Heart left ventricle (tissue), 13 donors: ENCODE data around the gene USH1C.

Source experiments
- POLR2A ChIP-seq, 2 donors: fragments of 450-650 bp; IDR thresholded peaks; one replicate each; pipeline ENCODE4 v1.6.1; 2017; ENCODE audit warnings: antibody characterized with exemption in 2 of 2, mild to moderate bottlenecking in 2 of 2, moderate library complexity in 2 of 2
- TF ChIP-seq, protein P1 (sequence below), 12 donors: fragments of 200-600 bp; sonication (generic) in 4 of 12; IDR thresholded peaks; one replicate each; pipeline versions ENCODE4 v1.5.0 to v1.8.0; 2018 to 2022; ENCODE audit warnings: antibody characterized with exemption in 12 of 12, mild to moderate bottlenecking in 5 of 12
- donor health status: ischemic (EF 13 %, LVEDD 7.1; RV severe dilation, severe dysfunction).
- donor health status: DM: no; HTN: yes; CAD: no.
- donor health status: DM: no; HTN: no; CAD: no.
- donor health status: ischemic (EF 25% LVEDD 6.9; RV normal size, moderate dysfunction).
- donor health status: ischemic (EF 25% LVEDD 5.7; RV mildly dilated, moderate dysfunction).
- donor health status: ischemic (EF 35%, LVEDD 5.7; RV mildly dilated, moderate dysfunction).
- donor health status: nonischemic (EF 11% LVEDD 7.7; RV severe dilation, severe dysfunction).
- donor health status: DM: yes; HTN: yes; CAD: no.
- donor health status: PGD.
- donor health status: ischemic (EF 29% LVEDD 5.4; RV normal size, mild dysfunction).
- donor health status: nonischemic (EF 23%, LVEDD 6.1; RV moderate dilation, normal function).

DNA sequence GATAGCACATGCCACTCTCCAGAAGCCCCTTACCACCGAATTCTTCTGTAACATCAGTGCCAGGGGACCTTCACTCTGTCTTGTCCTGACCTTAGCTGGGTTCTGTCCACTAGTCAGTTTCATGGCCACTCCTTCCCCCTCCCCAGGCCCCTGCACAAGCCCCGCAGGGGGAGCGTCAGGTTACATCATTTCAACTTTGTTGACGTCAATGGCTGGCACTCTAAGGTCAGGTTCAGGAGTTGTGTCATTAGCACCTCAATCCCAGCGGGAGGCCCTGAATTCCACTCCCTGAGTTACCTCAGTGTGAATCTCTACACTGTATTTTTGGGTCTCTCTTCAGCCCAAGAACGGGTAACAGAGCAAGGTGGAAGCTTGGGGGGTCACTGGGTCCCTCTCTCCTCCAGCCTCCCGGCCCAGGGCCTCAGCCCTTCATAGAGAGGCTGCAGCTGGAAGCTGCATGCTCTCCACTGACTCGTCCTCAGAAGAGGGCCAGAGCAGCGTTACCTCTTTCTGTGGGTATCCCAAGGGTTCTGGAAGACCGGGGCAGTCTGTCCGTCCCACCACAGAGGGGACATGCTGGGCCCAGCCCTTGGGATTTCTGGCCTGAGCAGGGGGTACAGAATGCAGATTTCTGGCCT, 10.3 kb downstream of the USH1C start:
- TF ChIP-seq, protein P1, sequence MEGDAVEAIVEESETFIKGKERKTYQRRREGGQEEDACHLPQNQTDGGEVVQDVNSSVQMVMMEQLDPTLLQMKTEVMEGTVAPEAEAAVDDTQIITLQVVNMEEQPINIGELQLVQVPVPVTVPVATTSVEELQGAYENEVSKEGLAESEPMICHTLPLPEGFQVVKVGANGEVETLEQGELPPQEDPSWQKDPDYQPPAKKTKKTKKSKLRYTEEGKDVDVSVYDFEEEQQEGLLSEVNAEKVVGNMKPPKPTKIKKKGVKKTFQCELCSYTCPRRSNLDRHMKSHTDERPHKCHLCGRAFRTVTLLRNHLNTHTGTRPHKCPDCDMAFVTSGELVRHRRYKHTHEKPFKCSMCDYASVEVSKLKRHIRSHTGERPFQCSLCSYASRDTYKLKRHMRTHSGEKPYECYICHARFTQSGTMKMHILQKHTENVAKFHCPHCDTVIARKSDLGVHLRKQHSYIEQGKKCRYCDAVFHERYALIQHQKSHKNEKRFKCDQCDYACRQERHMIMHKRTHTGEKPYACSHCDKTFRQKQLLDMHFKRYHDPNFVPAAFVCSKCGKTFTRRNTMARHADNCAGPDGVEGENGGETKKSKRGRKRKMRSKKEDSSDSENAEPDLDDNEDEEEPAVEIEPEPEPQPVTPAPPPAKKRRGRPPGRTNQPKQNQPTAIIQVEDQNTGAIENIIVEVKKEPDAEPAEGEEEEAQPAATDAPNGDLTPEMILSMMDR (IDR thresholded peaks at IDR 0.05): no peak
- no peak for TF ChIP-seq POLR2A (IDR thresholded peaks at IDR 0.05)
